Measurements from ENCODE around the gene DAO. TPM values are rescaled to one million over a fixed set of nuclear protein-coding genes. Genes with fewer than 3 reads are reported as not detected.
"Not testable (repeated sequence)": the region's sequence is repeated elsewhere in the genome, so short reads cannot be mapped to it uniquely, and the experiment has no call there.

The DAO gene
- polyA plus RNA-seq, 3 donors from 2014 or later, result not detected

DNA sequence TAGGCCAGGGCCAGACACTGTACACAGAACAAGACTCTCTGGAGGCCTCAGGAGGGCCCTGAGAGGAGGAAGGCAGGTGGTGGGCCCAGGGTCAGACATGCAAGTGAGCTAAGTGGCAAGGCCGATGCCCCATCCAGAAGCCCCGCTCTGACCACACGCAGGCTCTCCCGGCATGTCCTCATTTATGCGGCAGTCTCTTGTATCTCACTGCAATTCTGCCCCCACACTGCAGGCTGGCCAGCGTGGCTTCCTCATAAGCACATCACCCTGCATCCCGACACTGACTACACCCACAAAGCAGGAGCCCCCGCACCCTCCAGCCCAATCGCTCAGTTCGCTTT lies 40.0 kb upstream of the DAO start:
- no peak for DNase-seq
- peaks cover 0 to 13% (median 0%) of the 10 kb centered on the region in 3 donors for H3K36me3 Mint-ChIP-seq
- no peaks in the 10 kb centered on the region for H3K9me3 Mint-ChIP-seq
- peak overlapping the region; percentile 92 to 98 (median 96) for H3K27ac Mint-ChIP-seq
- H3K27me3 Mint-ChIP-seq (ENCODE audit: low read depth in 3 of 3), result peaks cover 3 to 11% (median 11%) of the 10 kb centered on the region in 3 donors
- peaks cover 62 to 71% of the 10 kb centered on the region in 2 donors for H3K4me1 Mint-ChIP-seq
- H3K4me3 Mint-ChIP-seq, result peak overlapping the region; percentile 29 to 61 (median 46)

DNA sequence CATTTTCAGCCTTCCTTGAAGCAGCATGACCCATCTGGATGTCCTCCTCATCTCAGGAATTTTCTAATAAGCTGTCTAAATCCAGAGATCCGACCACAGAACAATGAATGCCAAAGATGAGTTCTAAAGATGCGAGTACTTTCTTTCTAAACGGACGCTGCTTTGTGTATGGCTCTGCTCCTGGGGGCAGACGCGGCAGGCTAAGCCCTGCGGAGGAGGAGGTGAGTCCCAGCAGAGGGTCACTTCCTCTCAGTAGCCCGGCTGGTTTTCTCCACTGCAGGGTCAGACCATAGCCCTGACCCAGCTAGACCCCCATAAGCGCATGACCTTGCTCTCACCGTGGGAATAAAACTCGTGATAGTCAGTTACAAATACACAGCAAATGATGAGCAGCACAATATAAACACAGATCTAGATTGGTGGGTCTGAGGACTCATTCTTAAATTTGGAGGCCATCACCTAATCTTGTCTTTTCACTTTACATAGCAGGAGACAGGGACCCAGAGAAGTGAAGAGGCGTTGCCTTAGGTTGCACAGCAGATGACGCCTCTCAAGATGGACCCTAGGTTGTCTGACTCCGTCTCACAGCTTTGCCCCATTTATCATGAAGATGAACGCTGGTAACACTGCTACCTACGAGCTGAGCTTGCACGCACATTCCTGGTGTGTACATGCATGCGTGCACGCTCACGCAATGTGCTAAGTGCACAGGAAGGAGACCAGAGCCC lies 39.1 kb upstream of the DAO start:
- Mint-ChIP-seq H3K27me3 (ENCODE audit: low read depth in 3 of 3) (peaks cover 3 to 11% (median 11%) of the 10 kb centered on the region in 3 donors), H3K9me3 (no peaks in the 10 kb centered on the region), H3K36me3 (peaks cover 2 to 11% (median 3%) of the 10 kb centered on the region in 3 donors), H3K4me1 (peaks cover 57 to 63% of the 10 kb centered on the region in 2 donors), H3K27ac (peak overlapping the region; percentile 89 to 98 (median 96)), H3K4me3 (peak overlapping the region in 4 of 5 donors; percentile 26 to 46 (median 36))
- no peak for DNase-seq

DNA sequence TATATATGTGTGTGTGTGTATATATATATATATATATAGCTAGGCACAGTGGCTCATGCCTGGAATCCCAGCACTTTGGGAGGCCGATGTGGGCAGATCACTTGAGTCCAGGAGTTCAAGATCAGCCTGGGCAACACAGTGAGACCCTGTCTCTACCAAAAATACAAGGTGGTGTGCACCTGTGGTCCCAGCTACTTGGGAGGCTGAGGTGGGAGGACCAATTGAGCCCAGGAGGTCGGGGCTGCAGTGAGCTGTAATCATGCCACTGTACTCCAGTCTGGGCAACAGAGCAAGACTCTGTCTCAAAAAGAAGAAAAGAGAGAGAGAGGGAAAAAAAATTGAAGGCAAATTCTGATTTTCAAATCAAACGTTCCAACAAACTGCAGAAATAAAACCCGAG lies 38.1 kb upstream of the DAO start:
- H3K9me3 Mint-ChIP-seq, H3K4me3 Mint-ChIP-seq, DNase-seq: not testable (repeated sequence)
- Mint-ChIP-seq H3K36me3 (peaks cover 4 to 16% (median 7%) of the 10 kb centered on the region in 3 donors), H3K27me3 (ENCODE audit: low read depth in 3 of 3) (peaks cover 3 to 11% (median 10%) of the 10 kb centered on the region in 3 donors), H3K27ac (peak overlapping the region in 5 of 6 donors; percentile 24 to 88 (median 55)), H3K4me1 (peaks cover 49 to 55% of the 10 kb centered on the region in 2 donors)

DNA sequence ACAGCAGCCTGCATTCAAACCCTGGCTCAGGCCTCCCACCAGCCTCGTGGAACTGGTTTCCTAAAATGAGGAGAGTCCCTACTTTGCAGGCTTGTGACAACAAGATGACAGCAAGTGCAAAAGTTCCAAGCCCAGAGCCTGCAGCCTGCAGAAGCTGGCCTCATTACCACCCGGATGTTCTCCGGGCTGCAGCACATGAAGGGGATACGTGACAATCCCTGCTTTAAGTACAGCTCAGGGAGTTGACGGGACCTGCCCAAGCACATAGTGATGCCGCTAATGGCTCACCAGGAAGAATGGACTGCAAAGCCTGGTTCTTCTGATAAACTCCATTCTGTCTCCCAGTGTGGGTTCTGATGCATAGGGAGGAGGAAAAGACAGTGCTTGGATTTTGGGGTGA lies 37.5 kb upstream of the DAO start:
- H3K4me1 Mint-ChIP-seq, result peaks cover 44 to 50% of the 10 kb centered on the region in 2 donors
- H3K27ac Mint-ChIP-seq, result peak overlapping the region in 5 of 6 donors; percentile 22 to 88 (median 62)
- no peak overlapping the region for H3K4me3 Mint-ChIP-seq

DNA sequence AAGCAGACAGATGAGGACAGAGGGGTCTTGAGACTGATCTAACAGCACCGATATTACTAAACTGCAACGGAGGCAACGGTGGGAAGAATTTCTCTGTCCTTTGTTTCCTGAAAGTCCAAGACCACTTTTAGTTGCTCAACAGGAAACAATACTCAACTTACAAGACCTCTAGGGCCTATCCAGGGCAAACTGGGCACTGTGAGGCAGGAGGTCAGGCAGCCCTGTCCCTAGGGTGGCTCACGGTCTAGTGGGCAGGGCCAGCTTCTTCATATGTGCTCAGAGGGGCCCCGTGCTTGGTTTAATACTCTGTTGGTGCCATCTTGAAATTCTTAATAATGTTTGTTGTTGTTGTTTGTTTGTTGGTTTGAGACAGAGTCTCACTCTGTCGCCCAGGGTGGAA lies 36.7 kb upstream of the DAO start:
- H3K4me3 Mint-ChIP-seq, result no peak overlapping the region
- peaks cover 35 to 47% of the 10 kb centered on the region in 2 donors for H3K4me1 Mint-ChIP-seq
- H3K27ac Mint-ChIP-seq, result peak overlapping the region in 2 of 6 donors; percentile 62 to 65
- no peak for DNase-seq
- H3K36me3 Mint-ChIP-seq, result peaks cover 11 to 22% (median 12%) of the 10 kb centered on the region in 3 donors
- H3K27me3 Mint-ChIP-seq (ENCODE audit: low read depth in 3 of 3), result peaks cover 3 to 10% (median 9%) of the 10 kb centered on the region in 3 donors
- no peaks in the 10 kb centered on the region for H3K9me3 Mint-ChIP-seq

More for the DNA sequence above, 37.5 kb upstream of the DAO start:
- Mint-ChIP-seq H3K27me3 (ENCODE audit: low read depth in 3 of 3) (peaks cover 3 to 11% (median 10%) of the 10 kb centered on the region in 3 donors), H3K9me3 (no peaks in the 10 kb centered on the region), H3K36me3 (peaks cover 4 to 16% (median 7%) of the 10 kb centered on the region in 3 donors)
- no peak for DNase-seq

DNA sequence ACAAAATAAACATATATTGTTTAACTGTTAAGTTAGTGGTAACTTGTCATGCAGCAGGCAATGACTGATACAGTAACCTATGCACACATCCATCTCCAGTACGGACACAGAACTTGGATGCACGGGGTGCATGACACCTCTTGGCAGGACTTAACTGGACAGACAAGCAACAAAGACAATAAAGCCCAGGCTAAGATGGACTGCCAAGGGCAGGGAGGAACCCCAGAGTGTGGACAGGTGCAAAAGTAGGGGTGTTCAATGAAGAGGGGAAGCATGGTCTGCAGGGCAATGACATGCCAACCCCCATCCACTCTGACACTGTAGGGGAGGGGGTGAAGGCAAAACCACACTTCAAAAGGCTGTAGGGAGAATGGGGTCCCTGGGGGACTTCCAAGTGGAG lies 34.2 kb upstream of the DAO start:
- H3K27ac Mint-ChIP-seq, result peak overlapping the region in 2 of 6 donors; percentile 25 to 58
- no peak overlapping the region for H3K4me3 Mint-ChIP-seq
- H3K4me1 Mint-ChIP-seq, result peaks cover 12 to 30% of the 10 kb centered on the region in 2 donors

DNA sequence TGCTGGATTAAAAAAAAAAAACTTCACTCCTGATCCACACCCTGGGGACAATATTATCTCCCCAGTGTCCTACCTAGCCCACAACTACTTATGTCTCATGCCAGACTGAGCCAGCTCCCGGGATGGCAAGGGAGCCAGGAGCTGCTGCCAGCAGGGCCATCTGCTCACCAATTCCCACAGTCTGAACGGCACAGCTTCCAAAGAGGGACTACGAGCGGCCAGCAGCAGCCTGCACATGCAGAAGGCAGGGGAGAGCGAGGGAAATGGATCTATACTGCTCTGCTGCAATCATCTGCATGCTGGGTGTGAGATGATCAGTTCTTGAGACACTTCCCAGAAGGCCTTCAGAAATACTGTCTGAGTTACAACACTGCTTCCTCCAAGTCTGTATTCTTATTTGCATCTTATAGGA lies 33.6 kb upstream of the DAO start:
- Mint-ChIP-seq H3K4me3 (no peak overlapping the region), H3K36me3 (peaks cover 14 to 27% (median 15%) of the 10 kb centered on the region in 3 donors), H3K27ac (peak overlapping the region in 2 of 6 donors; percentile 12 to 21), H3K4me1 (peaks cover 6 to 28% of the 10 kb centered on the region in 2 donors), H3K9me3 (no peaks in the 10 kb centered on the region), H3K27me3 (ENCODE audit: low read depth in 3 of 3) (peaks cover 0 to 3% (median 0%) of the 10 kb centered on the region in 3 donors)
- DNase-seq, result no peak

More for the DNA sequence above, 34.2 kb upstream of the DAO start:
- no peaks in the 10 kb centered on the region for H3K9me3 Mint-ChIP-seq
- peaks cover 14 to 25% (median 15%) of the 10 kb centered on the region in 3 donors for H3K36me3 Mint-ChIP-seq
- no peak for DNase-seq
- H3K27me3 Mint-ChIP-seq (ENCODE audit: low read depth in 3 of 3), result peaks cover 0 to 3% (median 0%) of the 10 kb centered on the region in 3 donors

DNA sequence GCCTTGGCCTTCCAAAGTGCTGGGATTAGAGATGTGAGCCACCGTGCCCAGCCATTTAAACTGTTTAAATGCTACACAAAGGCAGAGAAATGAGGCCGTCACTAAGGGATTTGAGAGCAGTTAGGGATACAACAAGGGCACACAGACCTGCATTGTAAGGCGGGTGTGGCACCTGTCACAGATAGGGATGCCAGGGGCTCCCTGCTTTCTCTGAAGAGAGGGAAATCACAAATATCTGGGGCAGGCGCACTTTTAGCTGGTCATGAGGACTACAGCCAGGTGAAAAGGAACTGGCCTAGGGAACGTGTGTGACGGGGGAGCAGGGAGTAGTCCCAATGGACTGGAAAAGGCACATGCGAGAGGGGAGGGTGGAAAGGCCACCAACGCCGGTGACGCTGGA lies 32.2 kb upstream of the DAO start:
- Mint-ChIP-seq H3K9me3 (no peaks in the 10 kb centered on the region), H3K4me3 (no peak overlapping the region), H3K27me3 (ENCODE audit: low read depth in 3 of 3) (peaks cover 0 to 3% (median 0%) of the 10 kb centered on the region in 3 donors), H3K36me3 (peaks cover 15 to 30% (median 18%) of the 10 kb centered on the region in 3 donors), H3K27ac (peak overlapping the region in 3 of 6 donors; percentile 18 to 75 (median 72)), H3K4me1 (peaks cover 7 to 30% of the 10 kb centered on the region in 2 donors)
- DNase-seq, result no peak

DNA sequence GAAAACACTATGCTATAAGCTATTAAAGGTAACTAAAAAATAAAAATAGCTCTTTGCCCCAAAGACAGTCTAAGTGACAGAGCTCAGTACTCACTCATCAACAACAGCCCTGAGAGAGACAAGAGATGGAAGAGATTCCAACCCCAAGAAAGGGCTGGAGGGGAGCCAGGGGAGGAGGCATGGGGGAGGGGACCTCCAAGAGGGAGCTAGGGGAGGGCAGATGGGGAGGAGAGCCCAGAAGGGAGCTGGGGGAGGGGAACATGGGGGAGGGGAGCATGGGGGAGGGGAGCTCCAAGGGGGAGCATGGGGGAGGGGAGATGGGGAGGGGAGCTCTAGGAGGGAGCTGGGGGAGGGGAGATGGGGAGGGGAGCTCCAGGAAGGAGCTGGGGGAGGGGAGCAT lies 30.2 kb upstream of the DAO start:
- H3K27me3 Mint-ChIP-seq (ENCODE audit: low read depth in 3 of 3), result peaks cover 0 to 9% (median 0%) of the 10 kb centered on the region in 3 donors
- peak overlapping the region in 3 of 6 donors; percentile 55 to 71 (median 67) for H3K27ac Mint-ChIP-seq
- peaks cover 18 to 44% of the 10 kb centered on the region in 2 donors for H3K4me1 Mint-ChIP-seq
- no peak for DNase-seq
- no peak overlapping the region for H3K4me3 Mint-ChIP-seq
- peaks cover 15 to 28% (median 26%) of the 10 kb centered on the region in 3 donors for H3K36me3 Mint-ChIP-seq
- H3K9me3 Mint-ChIP-seq, result no peaks in the 10 kb centered on the region

DNA sequence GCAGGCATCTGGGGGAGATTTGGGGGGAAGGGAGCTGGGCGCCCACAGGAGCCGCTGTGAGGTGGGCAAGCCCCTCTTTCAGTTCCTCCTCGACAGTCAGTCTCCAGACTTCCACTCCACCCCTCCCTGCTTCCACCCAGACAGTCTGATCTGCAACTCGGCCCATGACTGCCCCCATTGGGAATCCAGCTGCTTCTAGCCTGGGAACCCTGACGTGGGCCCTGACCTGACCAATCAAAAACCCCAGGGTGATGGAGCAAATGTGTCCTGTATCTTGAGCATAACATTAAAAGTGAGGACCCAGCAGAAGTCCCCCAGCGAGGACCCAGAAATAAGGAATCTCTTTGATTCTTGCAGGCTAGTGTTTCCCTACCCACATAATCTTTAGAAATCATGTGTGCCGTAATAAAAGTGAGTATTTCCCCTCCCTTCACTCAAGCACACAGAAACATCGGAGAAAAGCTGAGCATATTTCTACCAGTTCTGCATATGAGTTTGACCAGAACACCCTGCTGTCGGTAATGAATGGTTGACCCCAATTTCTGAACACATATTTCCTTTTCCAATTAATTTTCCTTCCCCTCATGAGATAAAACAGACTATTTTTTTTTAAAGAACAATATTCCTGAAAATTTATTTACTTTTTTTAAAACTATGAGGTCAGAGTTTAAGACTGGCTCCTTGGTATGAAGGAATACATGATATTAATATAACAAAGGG lies 28.9 kb upstream of the DAO start:
- no peaks in the 10 kb centered on the region for H3K9me3 Mint-ChIP-seq
- peaks cover 0 to 7% (median 4%) of the 10 kb centered on the region in 3 donors for H3K27me3 Mint-ChIP-seq (ENCODE audit: low read depth in 3 of 3)
- DNase-seq, result no peak
- H3K4me3 Mint-ChIP-seq, result no peak overlapping the region
- peaks cover 29 to 58% of the 10 kb centered on the region in 2 donors for H3K4me1 Mint-ChIP-seq
- peak overlapping the region; percentile 24 to 80 (median 67) for H3K27ac Mint-ChIP-seq
- peaks cover 14 to 23% (median 22%) of the 10 kb centered on the region in 3 donors for H3K36me3 Mint-ChIP-seq

DNA sequence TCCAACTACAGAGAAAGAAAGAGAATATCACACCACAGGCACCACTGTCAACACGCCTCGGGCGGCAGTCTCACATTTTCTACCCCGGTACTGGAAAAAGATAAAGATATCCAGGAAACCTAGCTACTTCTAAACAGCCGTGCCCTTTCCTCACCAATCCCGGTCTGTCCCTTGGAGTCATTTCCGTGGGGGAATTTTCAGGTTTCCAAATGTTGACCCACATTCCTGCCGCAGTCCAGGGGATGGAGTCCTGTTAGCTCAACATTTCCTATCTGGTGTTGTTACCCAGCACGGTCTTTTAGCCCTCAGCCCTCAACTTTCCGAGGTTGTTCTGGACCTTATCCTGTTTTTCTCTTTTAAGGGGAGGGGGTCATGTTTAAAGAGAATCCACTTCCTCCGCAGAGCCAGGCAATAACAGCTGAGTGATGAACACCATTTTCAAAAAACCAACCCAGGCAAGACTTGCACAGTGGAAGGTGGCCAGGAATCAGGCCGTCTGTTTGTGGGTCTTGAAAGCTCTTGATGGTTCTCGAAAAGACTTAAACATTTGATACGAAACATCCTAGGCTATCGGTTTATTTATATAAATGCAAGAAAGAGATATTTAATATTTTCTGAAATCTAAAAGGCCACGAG lies 27.1 kb upstream of the DAO start:
- Mint-ChIP-seq H3K27ac (peak overlapping the region in 2 of 6 donors; percentile 30 to 100), H3K4me3 (no peak overlapping the region), H3K27me3 (ENCODE audit: low read depth in 3 of 3) (peaks cover 11 to 21% (median 14%) of the 10 kb centered on the region in 3 donors), H3K4me1 (peaks cover 39 to 66% of the 10 kb centered on the region in 2 donors), H3K36me3 (peaks cover 11 to 19% (median 18%) of the 10 kb centered on the region in 3 donors), H3K9me3 (no peaks in the 10 kb centered on the region)
- DNase-seq, result no peak

DNA sequence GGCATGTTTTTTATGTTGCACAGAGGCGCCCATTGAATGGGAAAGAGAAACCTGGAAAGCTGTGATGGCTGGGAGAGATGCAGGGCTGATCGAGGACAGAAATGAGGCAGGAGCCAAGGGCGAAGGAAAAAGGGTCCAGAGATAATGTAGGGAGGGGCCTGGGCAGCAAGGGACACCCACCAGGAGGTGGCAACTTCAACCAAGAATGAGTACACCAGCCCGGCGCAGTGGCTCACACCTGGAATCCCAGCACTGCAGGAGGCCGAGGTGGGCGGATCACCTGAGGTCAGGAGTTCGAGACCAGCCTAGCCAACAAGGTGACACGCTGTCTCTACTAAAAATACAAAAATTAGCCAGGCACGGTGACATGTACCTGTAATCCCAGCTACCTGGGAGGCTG lies 26.5 kb upstream of the DAO start:
- Mint-ChIP-seq H3K27ac (peak overlapping the region in 5 of 6 donors; percentile 66 to 100 (median 82)), H3K27me3 (ENCODE audit: low read depth in 3 of 3) (peaks cover 17 to 26% (median 21%) of the 10 kb centered on the region in 3 donors), H3K4me3 (peak overlapping the region in 1 of 5 donors; percentile 16), H3K36me3 (peaks cover 5 to 13% (median 12%) of the 10 kb centered on the region in 3 donors), H3K9me3 (no peaks in the 10 kb centered on the region), H3K4me1 (peaks cover 46 to 65% of the 10 kb centered on the region in 2 donors)
- DNase-seq, result no peak

DNA sequence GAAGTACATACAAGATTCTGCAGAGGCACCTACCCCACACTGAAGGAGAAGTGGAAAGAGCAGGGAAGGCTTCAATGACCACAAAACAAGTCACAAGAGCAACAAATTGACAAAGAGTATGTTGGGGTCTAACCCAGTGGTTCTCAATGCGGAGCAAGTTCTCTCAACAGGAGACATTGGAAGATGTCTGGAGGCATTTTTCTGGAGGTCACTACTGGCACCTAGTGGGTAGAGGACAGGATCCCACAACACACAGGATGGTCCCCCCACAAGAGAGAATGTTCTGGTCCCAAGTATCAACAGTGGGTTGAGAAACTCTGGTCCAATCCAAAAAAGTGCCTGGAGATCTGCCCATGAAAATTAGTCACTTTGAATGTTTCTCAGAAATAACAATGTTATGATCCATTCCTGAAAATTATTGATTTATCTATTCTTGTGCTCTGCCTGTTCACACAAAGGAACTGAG lies 25.9 kb upstream of the DAO start:
- H3K4me1 Mint-ChIP-seq, result peaks cover 52 to 70% of the 10 kb centered on the region in 2 donors
- H3K27me3 Mint-ChIP-seq (ENCODE audit: low read depth in 3 of 3), result peaks cover 17 to 30% (median 22%) of the 10 kb centered on the region in 3 donors
- no peak for DNase-seq
- peaks cover 4 to 13% (median 11%) of the 10 kb centered on the region in 3 donors for H3K36me3 Mint-ChIP-seq
- peak overlapping the region; percentile 91 to 100 (median 96) for H3K27ac Mint-ChIP-seq
- H3K9me3 Mint-ChIP-seq, result no peaks in the 10 kb centered on the region
- peak overlapping the region in 2 of 5 donors; percentile 32 to 58 for H3K4me3 Mint-ChIP-seq

Data from immature natural killer cell (primary cell).